ENCODE measurements around the gene B4GALT1. TPM values are rescaled to one million over a fixed set of nuclear protein-coding genes. Genes with fewer than 3 reads are reported as not detected.

Gene B4GALT1
- polyA plus RNA-seq, 10 donors: 35.9 to 53.2 (median 45.7) TPM

DNA sequence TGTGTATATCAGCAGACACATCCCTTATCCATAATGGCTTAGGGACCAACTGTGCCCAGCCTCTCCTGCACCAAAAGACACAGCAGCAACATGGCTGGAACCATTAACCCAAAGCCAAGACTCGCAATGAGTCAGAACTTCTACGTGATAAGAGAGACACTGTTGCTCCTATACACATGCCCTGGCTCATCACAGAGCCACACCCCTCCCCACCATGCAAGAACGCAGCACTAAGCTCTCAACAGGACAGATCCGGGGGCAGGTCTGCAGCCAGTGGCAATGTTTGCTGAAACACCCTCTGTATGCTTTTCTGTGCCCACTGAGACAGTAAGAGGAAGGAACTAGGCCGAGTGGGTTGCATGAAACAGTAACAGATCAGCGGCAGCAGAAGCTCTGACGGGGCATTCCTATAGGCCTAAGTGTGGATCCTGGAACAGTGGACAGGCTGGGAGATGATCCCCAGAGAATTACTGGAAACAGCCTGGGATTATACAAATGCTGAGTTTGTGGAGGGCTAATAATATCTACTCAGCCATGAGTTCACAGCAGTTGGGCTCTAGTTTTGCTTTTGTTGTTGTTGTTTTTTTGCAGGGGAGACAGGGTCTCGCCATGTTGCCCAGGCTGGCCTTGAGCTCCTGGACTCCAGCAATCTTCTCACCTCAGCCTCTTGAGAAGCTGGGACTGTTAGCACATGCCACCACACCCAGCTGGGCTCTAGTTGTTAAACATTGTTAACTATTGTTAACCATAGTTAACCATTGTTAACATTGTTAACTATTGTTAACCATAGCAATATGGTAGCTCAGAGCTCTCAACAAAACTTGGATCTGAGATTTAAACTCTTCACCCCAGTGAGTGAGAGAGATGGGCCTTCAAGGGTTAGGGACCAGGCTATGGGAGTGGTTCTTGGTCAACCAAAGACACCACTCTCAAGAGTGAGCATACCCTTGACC is 41.0 kb downstream of the B4GALT1 start:
- no peak for DNase-seq

- no peak for DNase-seq
These were observed 41.7 kb downstream of the B4GALT1 start for GRCh38 chr9:33125461-33125860.

DNA sequence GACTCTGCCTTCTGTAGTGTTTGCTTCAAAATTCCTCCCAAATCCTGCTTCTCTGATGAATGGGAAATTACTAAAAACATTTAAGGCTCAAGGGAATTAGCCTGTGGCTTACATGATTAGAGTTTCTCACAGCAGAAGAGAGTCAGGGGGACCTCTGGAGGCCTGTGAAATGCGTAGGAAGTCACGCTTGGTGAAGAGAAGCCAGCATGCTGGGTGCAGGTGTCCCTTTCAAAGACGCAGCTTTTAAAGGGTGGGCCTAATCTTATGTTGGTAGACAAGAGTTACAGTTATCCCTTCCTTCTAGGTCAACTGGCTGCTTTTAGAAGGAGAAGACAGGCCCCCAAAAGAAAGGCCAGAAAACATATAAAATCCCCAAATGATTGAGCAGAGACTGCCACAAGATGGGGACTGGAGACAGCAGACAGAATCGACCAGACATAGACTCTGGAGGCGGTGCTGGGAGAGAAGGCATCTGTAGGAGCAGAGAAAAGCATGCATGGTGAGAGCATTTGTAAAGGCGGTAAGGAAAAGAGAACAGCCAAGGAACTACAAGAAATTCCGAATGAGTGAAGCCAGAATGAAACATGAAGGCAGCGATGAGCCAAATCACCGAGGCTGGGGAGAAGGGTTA is 42.3 kb downstream of the B4GALT1 start:
- peak in 2 of 3 donors; percentile 56 to 72 for DNase-seq

DNA sequence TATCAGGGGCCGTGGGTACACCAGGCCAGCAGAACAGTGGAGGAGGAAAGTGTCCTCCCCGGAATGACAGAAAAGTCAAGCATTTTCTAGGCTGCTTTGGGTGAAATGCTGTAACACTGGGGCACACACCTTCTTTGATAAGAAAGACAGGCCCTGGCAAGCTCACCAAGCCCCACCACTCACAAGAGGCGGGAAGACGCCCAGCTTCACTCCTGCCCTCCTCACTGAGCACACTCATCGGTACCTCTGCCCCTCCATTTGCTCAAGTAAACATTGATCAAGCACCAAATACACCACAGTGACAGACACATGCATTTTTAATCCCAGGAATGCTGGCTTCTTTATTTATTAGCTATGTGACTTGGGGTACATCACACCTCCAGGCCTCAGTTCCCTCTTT is 43.1 kb downstream of the B4GALT1 start:
- DNase-seq: no peak

GRCh38 chr9:33123407-33124031 is 43.6 kb downstream of the B4GALT1 start:
- no peak for DNase-seq

GRCh38 chr9:33120620-33121019 is 46.5 kb downstream of the B4GALT1 start:
- no peak for DNase-seq

- no peak for DNase-seq
These were observed 49.3 kb downstream of the B4GALT1 start for GRCh38 chr9:33117796-33118195.

GRCh38 chr9:33117306-33117705 is 49.8 kb downstream of the B4GALT1 start:
- DNase-seq: peak in 2 of 3 donors; percentile 76 to 80

DNA sequence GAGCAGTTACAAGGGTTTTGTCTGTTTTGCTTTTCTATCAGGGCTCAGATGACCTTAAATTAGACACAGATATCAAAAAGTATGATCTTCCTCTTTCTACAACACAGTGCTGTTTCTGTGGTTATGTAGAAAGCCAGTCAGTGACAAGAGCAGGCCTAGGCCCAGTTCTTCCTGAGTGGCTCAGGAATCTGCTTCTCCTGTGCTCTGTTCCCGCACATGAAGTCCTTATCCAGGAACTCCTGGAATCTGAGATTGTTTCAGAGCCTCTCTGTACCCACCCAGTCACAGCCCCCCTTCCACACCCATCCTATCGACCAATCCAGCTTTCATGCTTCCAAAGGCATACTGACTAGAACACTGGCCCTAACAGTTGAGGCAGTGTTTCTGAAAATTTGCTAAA is 50.3 kb downstream of the B4GALT1 start:
- peak in 1 of 3 donors; percentile 60 for DNase-seq

DNA sequence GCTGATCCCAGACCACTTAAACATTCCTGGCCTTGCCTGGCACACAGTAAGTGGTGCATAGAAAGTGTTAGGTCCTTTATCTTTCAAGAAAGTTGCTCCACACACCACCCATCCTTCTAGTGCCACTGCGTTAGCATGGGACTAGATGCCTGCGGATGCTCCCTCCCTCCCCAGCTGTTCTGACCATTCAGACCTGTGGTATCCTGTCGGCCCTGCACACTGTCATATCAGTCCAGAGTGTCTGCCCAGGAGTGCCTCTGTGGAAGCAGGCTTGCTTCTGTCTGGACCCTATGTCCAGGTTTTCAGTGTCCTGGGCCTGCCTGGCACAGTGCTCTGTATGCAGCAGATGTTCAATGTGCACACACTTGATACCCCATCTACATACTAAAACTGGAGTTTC is 52.4 kb downstream of the B4GALT1 start:
- no peak for DNase-seq

- DNase-seq: no peak
These were observed 53.2 kb downstream of the B4GALT1 start for GRCh38 chr9:33113799-33114547.

DNA sequence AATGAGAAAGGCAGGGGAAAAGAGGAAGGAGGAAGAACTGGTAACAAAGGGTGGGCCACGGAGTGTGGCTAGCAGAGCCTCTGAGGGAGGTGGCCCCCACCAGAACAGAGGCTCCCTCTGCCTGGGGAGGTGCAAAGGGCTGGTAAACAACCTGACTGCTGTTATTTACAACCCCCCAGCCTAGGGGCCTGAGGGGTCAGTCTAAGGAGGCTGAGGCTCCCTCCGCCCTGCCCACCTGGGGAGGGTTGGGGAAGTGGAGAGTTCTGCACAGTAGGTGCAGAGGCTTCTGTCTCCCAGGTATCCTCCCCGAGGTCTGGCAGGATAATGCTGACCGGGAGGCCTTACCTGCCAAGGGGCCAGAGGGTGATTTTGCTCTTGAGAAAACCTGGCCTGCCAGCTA is 55.0 kb downstream of the B4GALT1 start:
- no peak for DNase-seq

GRCh38 chr9:33111631-33112030 is 55.5 kb downstream of the B4GALT1 start:
- DNase-seq: no peak

DNA sequence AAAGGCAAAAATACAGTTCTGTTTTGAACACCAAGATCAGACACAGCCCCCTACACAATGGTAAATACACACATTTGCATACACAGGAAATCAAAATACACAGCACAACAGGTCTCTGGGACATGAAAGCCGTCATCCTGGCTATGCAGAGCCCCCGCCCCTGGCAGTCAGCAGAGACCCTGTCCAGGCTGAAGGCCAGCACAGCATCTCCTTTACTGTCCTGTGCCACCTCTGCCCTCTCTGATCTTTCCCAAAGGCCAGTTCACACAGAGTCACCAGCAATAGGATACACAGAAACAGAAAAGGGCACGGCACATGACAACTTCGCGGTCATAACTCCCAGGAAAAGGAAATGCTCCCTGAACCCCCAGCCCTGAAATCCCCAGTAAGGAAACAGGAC is 56.5 kb downstream of the B4GALT1 start:
- no peak for DNase-seq

DNA sequence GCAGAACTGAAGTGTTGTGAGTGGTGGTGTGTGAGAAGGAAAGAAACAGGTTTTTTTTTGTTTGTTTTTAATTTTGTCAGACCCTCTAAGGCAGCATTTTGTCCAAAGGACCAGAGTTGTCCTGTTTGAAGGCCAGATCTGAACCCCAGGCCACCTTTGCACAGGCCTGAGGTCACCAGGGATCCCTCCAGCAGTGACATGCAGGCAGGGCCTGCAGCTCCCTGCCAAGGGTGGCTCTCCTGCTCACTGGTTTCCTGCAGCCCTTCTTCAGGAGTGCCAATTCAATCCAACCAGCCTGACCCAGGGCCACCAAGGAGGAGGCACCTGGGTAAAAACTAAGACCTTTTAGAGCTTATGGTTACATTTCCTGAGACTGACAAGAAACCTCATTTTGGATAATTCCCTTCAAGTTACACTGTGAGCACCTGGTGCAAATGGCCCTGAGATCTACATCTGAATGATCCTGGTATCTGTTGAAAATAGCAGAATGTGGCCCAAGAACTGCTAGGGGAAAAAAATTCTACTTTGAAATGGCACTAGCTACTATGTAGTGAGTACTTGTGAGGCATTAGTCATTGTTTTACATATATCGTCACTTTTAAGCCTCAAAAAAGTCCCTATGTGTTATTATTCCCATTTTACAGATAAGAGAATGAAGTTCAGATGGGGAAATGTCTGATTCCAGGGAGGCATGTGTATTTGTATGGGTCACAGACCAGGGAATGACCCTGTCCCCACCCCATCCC is 57.1 kb downstream of the B4GALT1 start:
- DNase-seq: no peak

GRCh38 chr9:33109097-33109496 is 58.0 kb downstream of the B4GALT1 start:
- no peak for DNase-seq

GRCh38 chr9:33108472-33108871 is 58.7 kb downstream of the B4GALT1 start:
- no peak for DNase-seq

DNA sequence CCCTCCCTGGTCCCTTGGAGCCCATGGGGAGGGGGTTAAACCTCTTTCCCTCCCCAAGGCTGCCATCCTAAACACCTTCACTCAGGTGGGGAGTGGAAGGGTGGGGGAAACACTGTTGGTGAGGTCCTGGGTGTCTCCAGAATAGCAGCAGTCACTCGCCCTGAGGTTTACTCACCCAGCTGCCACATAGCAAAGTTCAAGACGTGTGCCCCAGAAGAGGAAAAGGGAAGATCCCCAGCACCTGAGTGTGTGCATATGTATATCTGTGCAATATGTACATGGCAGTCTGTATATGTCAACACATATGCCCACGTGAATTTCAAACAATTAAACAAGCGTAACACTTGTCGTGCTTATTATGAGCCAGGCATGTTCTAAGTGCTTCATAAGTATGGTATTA is 59.4 kb downstream of the B4GALT1 start:
- no peak for DNase-seq

- peak; percentile 65 to 91 (median 81) for DNase-seq
These were observed 60.1 kb downstream of the B4GALT1 start for GRCh38 chr9:33106827-33107621.

GRCh38 chr9:33106372-33106771 is 60.8 kb downstream of the B4GALT1 start:
- DNase-seq: no peak

Data from muscle of back (tissue), 11 donors.